ENCODE measurements around the gene MSH4.
"Not testable (repeated sequence)": the region's sequence is repeated elsewhere in the genome, so short reads cannot be mapped to it uniquely, and the experiment has no call there.

MSH4 gene

GRCh38 chr1:75795703-75796193 is 934 bp upstream of the MSH4 start:
- DNase-seq, result no peak

- DNase-seq, result no peak
Observed at GRCh38 chr1:75797273-75797588, 549 bp downstream of the MSH4 start.

- no peak for DNase-seq
Observed at GRCh38 chr1:75797606-75798216, 1.0 kb downstream of the MSH4 start.

GRCh38 chr1:75801480-75801879 is 4.8 kb downstream of the MSH4 start:
- DNase-seq, result not testable (repeated sequence)

GRCh38 chr1:75808921-75809320 is 12.2 kb downstream of the MSH4 start:
- DNase-seq, result no peak

- DNase-seq, result not testable (repeated sequence)
Observed at GRCh38 chr1:75810113-75810512, 13.4 kb downstream of the MSH4 start.

GRCh38 chr1:75811211-75811981 is 14.7 kb downstream of the MSH4 start:
- DNase-seq, result no peak

GRCh38 chr1:75812065-75812464 is 15.4 kb downstream of the MSH4 start:
- no peak for DNase-seq

GRCh38 chr1:75823596-75823995 is 26.9 kb downstream of the MSH4 start:
- DNase-seq, result not testable (repeated sequence)

- DNase-seq, result no peak
Observed at GRCh38 chr1:75836528-75837100, 39.9 kb downstream of the MSH4 start.

- no peak for DNase-seq
Observed at GRCh38 chr1:75838079-75838478, 41.4 kb downstream of the MSH4 start.

- no peak for DNase-seq
Observed at GRCh38 chr1:75841421-75841820, 44.7 kb downstream of the MSH4 start.

- no peak for DNase-seq
Observed at GRCh38 chr1:75845576-75845975, 48.9 kb downstream of the MSH4 start.

- DNase-seq, result no peak
Observed at GRCh38 chr1:75855010-75855409, 58.3 kb downstream of the MSH4 start.

GRCh38 chr1:75855734-75856133 is 59.1 kb downstream of the MSH4 start:
- DNase-seq, result no peak

- no peak for DNase-seq
Observed at GRCh38 chr1:75861831-75862230, 65.1 kb downstream of the MSH4 start.

GRCh38 chr1:75870951-75871350 is 74.3 kb downstream of the MSH4 start:
- DNase-seq, result no peak

GRCh38 chr1:75879985-75880384 is 83.3 kb downstream of the MSH4 start:
- no peak for DNase-seq

- DNase-seq, result no peak
Observed at GRCh38 chr1:75884437-75884836, 87.8 kb downstream of the MSH4 start.

- DNase-seq, result no peak
Observed at GRCh38 chr1:75901371-75901770, 104.7 kb downstream of the MSH4 start.

- DNase-seq, result peak in 4 of 58 donors; percentile 0 to 6 (median 1)
Observed at GRCh38 chr1:75908717-75909152, 112.1 kb downstream of the MSH4 start.

GRCh38 chr1:75916834-75917233 is 120.2 kb downstream of the MSH4 start:
- DNase-seq, result no peak

- no peak for DNase-seq
Observed at GRCh38 chr1:75922698-75923097, 126.0 kb downstream of the MSH4 start.

Data from anterior cingulate cortex (tissue), 58 donors.